ENCODE results near the gene THRA. TPM values are rescaled to one million over a fixed set of nuclear protein-coding genes. Genes with fewer than 3 reads are reported as not detected.

THRA gene
- total RNA-seq, 4 donors from 2014 or later, result 32.6 to 69.9 (median 48.9) TPM

DNA sequence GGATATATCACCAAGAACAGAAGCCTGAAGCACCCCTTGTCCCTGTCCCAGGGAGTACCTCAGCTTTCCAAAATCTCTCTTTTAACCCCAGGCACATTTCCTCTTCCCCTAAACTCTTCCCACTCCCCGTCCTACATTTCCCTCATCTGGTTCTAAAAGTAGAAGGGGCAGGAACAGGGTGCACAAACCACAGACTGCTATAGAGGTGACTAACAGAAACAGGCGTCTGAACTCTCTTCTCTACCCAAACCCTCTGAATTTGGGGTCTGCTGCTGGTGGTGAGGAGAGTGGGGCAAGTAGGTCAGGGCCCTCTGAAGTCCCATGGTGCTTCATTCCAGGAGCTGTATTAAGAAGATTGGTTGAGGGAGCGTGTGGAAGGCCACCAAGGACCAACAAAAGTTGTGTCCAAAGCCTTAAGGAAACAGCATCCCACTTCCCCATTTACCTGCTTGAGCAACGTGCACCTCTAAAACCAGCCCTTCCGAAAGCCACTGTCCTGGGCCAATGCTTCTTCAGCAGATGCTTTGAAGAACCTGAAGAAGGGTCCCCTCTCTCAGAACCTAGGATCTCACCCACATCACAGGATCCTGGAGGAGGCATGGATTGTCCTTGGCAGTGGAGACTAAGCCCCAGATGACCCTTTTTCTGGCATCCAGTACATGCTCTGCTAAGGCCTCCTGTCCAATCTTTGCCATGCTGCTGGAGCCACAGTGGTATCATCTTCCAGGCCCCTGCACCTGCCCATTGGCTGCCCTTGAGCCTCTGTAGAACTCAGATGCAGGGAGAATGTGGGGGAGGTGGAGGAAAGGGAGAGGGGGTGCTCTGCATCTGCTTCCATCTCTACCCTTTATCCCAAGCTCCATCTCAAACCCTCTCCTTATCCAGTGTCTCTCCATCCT, 43.3 kb downstream of the THRA start:
- no peaks in the 10 kb centered on the region for H3K36me3 ChIP-seq
- WGBS, result 76% methylated on average over 5 of the region's 5 CpGs
- TF ChIP-seq POLR2AphosphoS5 (IDR thresholded peaks at IDR 0.05) (no peak), EP300 (IDR thresholded peaks at IDR 0.05) (no peak), POLR2A (IDR thresholded peaks at IDR 0.05) (no peak)
- TF ChIP-seq, protein P1, sequence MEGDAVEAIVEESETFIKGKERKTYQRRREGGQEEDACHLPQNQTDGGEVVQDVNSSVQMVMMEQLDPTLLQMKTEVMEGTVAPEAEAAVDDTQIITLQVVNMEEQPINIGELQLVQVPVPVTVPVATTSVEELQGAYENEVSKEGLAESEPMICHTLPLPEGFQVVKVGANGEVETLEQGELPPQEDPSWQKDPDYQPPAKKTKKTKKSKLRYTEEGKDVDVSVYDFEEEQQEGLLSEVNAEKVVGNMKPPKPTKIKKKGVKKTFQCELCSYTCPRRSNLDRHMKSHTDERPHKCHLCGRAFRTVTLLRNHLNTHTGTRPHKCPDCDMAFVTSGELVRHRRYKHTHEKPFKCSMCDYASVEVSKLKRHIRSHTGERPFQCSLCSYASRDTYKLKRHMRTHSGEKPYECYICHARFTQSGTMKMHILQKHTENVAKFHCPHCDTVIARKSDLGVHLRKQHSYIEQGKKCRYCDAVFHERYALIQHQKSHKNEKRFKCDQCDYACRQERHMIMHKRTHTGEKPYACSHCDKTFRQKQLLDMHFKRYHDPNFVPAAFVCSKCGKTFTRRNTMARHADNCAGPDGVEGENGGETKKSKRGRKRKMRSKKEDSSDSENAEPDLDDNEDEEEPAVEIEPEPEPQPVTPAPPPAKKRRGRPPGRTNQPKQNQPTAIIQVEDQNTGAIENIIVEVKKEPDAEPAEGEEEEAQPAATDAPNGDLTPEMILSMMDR (IDR thresholded peaks at IDR 0.05), result no peak
- peak overlapping the region; percentile 94 for H3K27ac ChIP-seq
- no peaks in the 10 kb centered on the region for H3K9me3 ChIP-seq
- H3K4me3 ChIP-seq, result no peak overlapping the region
- H3K27me3 ChIP-seq, result no peaks in the 10 kb centered on the region
- DNase-seq (ENCODE audit: low spot score in 2 of 2), result no peak
- H3K4me1 ChIP-seq, result peaks cover 100% of the 10 kb centered on the region

DNA sequence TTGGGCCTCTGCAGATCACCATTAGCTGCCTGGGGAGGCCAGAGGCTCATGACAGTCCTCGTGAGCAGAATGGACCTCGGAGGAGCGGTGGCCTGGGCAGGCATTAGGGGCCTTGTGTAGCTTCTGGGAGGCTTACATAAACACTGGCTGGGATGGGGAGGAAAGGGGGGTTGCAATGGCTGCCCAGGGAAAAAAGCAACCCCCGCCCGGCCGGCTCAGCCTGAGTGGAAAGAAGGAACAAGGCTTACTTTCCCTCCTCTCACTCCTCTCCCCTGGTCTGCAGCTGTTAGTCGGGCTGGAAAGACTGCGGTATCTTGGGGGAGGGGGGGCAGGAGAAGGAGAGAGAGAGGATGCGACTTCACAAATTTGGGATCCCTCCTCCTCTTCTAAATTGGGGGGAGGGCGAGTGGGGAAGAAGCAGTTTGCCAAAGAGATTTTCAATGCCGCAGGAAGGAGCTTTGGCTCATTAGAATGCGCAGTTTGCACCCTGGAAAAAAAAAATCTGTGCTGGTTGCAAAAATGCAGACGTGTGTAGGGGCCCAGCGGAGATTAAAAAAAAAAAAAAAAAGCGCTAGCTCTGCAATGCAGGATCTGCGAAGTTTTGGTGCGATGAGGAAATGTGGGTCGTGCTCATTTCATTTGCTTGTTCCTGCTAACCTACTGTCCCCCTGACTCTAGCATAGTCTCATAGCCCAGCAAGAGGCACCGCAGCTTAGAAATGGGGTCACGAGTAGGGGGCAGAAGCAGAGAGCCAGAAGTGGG, 44.2 kb downstream of the THRA start:
- Histone ChIP-seq H3K4me1 (peaks cover 100% of the 10 kb centered on the region), H3K36me3 (no peaks in the 10 kb centered on the region), H3K27me3 (no peaks in the 10 kb centered on the region), H3K9me3 (no peaks in the 10 kb centered on the region), H3K27ac (peak overlapping the region; percentile 94), H3K4me3 (no peak overlapping the region)
- 33% methylated on average over 20 of the region's 20 CpGs for WGBS
- no peak for DNase-seq (ENCODE audit: low spot score in 2 of 2)
- TF ChIP-seq POLR2AphosphoS5 (IDR thresholded peaks at IDR 0.05), result no peak
- no peak for TF ChIP-seq POLR2A (IDR thresholded peaks at IDR 0.05)
- no peak for TF ChIP-seq EP300 (IDR thresholded peaks at IDR 0.05)
- TF ChIP-seq, protein P1 (IDR thresholded peaks at IDR 0.05), result no peak

DNA sequence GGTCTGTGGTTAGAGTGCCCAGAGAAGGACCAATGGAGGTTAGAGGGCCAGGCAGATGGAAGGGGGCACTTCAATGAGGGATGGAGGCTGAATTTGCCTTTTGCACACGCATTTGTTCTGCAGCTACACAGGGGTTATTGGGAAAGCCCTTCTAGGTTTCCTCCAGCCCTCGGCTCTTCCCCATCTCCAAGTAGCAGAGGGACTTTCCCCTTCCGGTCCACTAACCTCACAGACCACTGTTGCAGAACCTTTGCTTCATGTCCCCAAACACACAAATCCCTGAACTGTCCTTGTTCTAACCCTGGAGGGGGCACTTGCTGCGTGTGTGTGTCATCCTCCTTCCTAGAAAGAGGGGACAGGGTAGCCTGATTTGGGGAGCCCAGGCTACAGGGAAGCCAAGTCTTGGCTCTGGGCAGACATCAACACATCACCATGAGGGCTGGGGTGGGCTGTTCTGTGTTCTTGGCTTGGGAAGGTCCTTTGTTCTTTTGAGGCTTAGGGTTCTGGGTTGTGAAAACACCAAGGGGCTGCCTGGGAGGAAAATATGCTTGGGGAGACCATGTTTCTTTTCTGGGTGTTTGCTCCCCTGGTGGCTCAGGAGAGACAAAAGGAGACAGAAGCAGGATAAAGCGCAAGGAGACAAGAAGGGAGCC, 44.9 kb downstream of the THRA start:
- peak in 1 of 2 donors; percentile 66 for TF ChIP-seq POLR2A (IDR thresholded peaks at IDR 0.05)
- TF ChIP-seq, protein P1 (IDR thresholded peaks at IDR 0.05), result no peak
- H3K27ac ChIP-seq, result peak overlapping the region; percentile 94
- no peaks in the 10 kb centered on the region for H3K27me3 ChIP-seq
- H3K36me3 ChIP-seq, result no peaks in the 10 kb centered on the region
- H3K4me3 ChIP-seq, result no peak overlapping the region
- WGBS, result 12% methylated on average over 5 of the region's 5 CpGs
- H3K4me1 ChIP-seq, result peaks cover 100% of the 10 kb centered on the region
- no peaks in the 10 kb centered on the region for H3K9me3 ChIP-seq
- DNase-seq (ENCODE audit: low spot score in 2 of 2), result no peak

DNA sequence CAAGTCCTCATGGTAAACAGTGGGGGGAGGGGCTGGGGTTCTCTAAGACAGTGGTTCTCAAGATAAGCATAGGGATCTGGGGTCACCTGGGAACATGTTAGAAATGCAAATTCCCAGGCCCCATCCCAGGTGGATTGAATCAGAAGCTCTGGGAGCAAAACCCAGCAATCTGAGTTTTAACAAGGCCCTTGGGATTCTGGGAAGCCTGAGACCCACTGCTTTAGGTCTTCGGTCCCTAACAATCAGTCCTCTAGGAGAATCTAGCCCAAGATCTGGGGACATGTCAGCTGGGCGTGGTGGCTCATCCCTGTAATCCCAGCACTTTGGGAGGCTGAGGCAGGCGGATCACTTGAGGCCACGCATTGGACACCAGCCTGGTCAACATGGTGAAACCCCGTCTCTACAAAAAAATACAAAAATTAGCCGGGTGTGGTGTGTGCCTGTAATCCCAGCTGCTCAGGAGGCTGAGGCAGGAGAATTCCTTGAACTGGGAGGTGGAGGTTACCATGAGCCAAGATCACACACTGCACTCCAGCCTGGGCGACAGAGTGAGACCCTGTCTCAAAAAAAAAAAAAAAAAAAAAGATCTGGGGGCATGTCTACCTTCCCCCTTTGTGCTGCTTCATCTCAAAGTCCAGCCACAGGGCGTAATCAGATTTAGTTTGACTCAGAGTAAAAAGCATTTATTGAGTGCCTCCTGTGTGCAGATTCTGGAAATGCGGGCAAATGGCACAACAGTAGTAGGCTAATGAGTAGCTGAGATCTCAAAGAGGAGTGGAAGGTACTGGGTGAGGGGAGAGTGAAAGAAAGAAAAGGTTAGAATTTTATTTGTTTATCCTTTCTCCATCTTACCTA, 46.4 kb downstream of the THRA start:
- DNase-seq (ENCODE audit: low spot score in 2 of 2), result no peak
- 82% methylated on average over 8 of the region's 9 CpGs for WGBS
- H3K4me1 ChIP-seq, result peaks cover 100% of the 10 kb centered on the region

More for the DNA sequence above, 46.4 kb downstream of the THRA start:
- Histone ChIP-seq H3K9me3 (no peaks in the 10 kb centered on the region), H3K27ac (peak overlapping the region; percentile 94), H3K4me3 (no peak overlapping the region), H3K27me3 (no peaks in the 10 kb centered on the region), H3K36me3 (no peaks in the 10 kb centered on the region)
- TF ChIP-seq EP300 (IDR thresholded peaks at IDR 0.05) (no peak), POLR2AphosphoS5 (IDR thresholded peaks at IDR 0.05) (no peak), POLR2A (IDR thresholded peaks at IDR 0.05) (no peak)
- TF ChIP-seq, protein P1 (IDR thresholded peaks at IDR 0.05), result no peak

All from suprapubic skin (tissue), 4 donors.